NCI-H2029 treated with DMSO at 0.1 percent for 48 hours (cell line): Measurements from ENCODE around the gene ATP6V1E1.
"Not testable (repeated sequence)": the region's sequence is repeated elsewhere in the genome, so short reads cannot be mapped to it uniquely, and the experiment has no call there.

Source experiments
- DNase-seq: peaks from one replicate; lab custom pipeline; 2025; lab: John Stamatoyannopoulos, UW

The ATP6V1E1 gene

GRCh38 chr22:17581056-17581455 lies 47.5 kb downstream of the ATP6V1E1 start:
- DNase-seq = no peak

- DNase-seq = no peak
Measured at GRCh38 chr22:17580441-17581031, 48.0 kb downstream of the ATP6V1E1 start.

- no peak for DNase-seq
Measured at GRCh38 chr22:17579535-17579981, 49.0 kb downstream of the ATP6V1E1 start.

- DNase-seq = no peak
Measured at GRCh38 chr22:17578136-17578754, 50.3 kb downstream of the ATP6V1E1 start.

- no peak for DNase-seq
Measured at GRCh38 chr22:17576470-17576869, 52.1 kb downstream of the ATP6V1E1 start.

- no peak for DNase-seq
Measured at GRCh38 chr22:17575681-17576080, 52.9 kb downstream of the ATP6V1E1 start.

GRCh38 chr22:17575151-17575550 lies 53.4 kb downstream of the ATP6V1E1 start:
- DNase-seq = no peak

- no peak for DNase-seq
Measured at GRCh38 chr22:17570851-17571631, 57.5 kb downstream of the ATP6V1E1 start.

GRCh38 chr22:17569971-17570511 lies 58.5 kb downstream of the ATP6V1E1 start:
- no peak for DNase-seq

GRCh38 chr22:17566776-17567175 lies 61.8 kb downstream of the ATP6V1E1 start:
- no peak for DNase-seq

GRCh38 chr22:17566016-17566687 lies 62.4 kb downstream of the ATP6V1E1 start:
- DNase-seq = not testable (repeated sequence)

- DNase-seq = no peak
Measured at GRCh38 chr22:17563936-17564391, 64.6 kb downstream of the ATP6V1E1 start.

GRCh38 chr22:17562906-17563870 lies 65.4 kb downstream of the ATP6V1E1 start, which contains the start of gene SLC25A18:
Gene SLC25A18 (plus strand): TSS chr22:17563498. CDS start chr22:17579945, 16,447 bp downstream.
- no peak for DNase-seq

- no peak for DNase-seq
Measured at GRCh38 chr22:17559188-17559587, 69.4 kb downstream of the ATP6V1E1 start.

GRCh38 chr22:17554814-17555213 lies 73.7 kb downstream of the ATP6V1E1 start:
- no peak for DNase-seq

GRCh38 chr22:17552737-17553136 lies 75.8 kb downstream of the ATP6V1E1 start:
- DNase-seq = no peak

- no peak for DNase-seq
Measured at GRCh38 chr22:17549655-17550054, 78.9 kb downstream of the ATP6V1E1 start.

GRCh38 chr22:17549183-17549582 lies 79.4 kb downstream of the ATP6V1E1 start:
- DNase-seq = no peak

GRCh38 chr22:17548756-17549035 lies 79.9 kb downstream of the ATP6V1E1 start:
- no peak for DNase-seq

GRCh38 chr22:17548010-17548755 lies 80.4 kb downstream of the ATP6V1E1 start:
- no peak for DNase-seq
